MM.1S (cell line): ENCODE data around the gene POLR1B.

ENCODE experiments used
- CTCF ChIP-seq: fragments of 300-600 bp; sonication (generic); IDR thresholded peaks from 2 replicates; pipeline ENCODE4 v1.5.1; 2016; ENCODE audit warnings: antibody characterized with exemption, low read length, mixed read lengths
- EZH2 ChIP-seq: fragments of 300-600 bp; sonication (generic); optimal IDR thresholded peaks from 2 replicates; pipeline ENCODE3; 2017; ENCODE audit warnings: low read depth, mild to moderate bottlenecking, antibody characterized with exemption, low read length, mixed read lengths

DNA sequence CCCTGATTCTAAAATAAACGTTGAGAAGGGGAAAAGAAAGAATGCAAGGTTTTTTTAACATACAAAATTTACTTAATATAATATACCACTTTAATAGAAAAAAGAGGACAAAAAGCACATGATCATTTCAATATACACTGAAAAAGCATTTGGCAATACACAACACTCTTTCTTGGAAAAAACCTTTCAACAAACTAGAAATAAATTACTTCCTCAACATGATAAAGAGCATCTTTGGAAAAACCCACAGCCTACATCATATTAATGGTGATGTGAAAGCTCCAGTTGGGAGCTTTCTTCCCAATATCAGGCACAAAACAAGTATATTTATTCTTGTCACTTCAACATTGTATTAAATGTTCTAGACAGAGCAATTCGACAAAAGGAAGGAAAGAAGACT, 3.0 kb upstream of the POLR1B start:
- TF ChIP-seq CTCF (no peak), EZH2 (no peak)
